ENCODE data around the gene LSAMP. TPM values are rescaled to one million over a fixed set of nuclear protein-coding genes. Genes with fewer than 3 reads are reported as not detected.

LSAMP gene
- total RNA-seq, 1 donor from 2014 or later: 19.9 TPM

DNA sequence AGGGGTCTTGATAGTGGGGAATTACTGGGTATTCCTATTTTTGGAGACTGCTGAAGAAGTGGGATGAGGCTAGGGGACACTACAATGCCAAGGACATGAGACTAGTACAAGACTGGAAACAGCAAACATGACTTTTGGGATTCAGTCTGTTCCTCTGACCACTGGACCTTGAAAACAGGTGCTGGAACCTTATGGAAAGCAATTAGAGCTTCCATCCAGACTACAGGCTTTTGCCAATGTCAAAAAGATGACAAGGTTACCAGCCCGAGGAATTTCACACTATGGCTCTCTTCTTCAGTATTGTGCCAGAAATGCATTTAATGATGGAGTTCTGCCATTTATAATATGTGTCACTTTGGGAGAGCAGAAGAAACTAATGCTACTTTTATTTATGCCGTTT, 539.4 kb downstream of the LSAMP start:
- no peak for ATAC-seq
- intact Hi-C loops (cut with micrococcal nuclease): no loop called here
- DNase-seq: no peak

DNA sequence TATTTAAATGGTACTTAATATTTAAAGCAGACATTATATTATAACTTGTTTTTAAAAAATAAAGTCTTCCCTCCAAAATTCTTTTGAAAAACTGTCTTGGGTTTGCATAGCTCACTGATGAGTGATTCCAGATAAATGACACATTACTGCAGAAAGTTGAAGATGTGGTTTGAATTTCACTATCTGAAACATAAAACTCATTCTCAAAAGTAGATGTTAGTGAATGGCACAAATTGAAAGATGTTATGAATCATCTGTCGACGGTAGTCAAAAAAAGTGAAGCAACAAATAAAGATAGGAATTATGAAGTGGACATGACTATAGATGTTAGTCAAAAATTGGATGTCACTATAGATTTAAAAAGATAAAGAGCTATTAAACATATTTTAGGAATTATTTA, 541.4 kb downstream of the LSAMP start:
- DNase-seq (no peak), ATAC-seq (no peak)
- intact Hi-C loops (cut with micrococcal nuclease): no loop called here

- ATAC-seq (no peak), DNase-seq (no peak)
- intact Hi-C loops (cut with micrococcal nuclease): no loop called here
Observed at GRCh38 chr3:115901008-115901407, 544.3 kb downstream of the LSAMP start.

GRCh38 chr3:115899535-115899934, 545.8 kb downstream of the LSAMP start:
- ATAC-seq (no peak), DNase-seq (no peak)
- intact Hi-C loops (cut with micrococcal nuclease): no loop called here

DNA sequence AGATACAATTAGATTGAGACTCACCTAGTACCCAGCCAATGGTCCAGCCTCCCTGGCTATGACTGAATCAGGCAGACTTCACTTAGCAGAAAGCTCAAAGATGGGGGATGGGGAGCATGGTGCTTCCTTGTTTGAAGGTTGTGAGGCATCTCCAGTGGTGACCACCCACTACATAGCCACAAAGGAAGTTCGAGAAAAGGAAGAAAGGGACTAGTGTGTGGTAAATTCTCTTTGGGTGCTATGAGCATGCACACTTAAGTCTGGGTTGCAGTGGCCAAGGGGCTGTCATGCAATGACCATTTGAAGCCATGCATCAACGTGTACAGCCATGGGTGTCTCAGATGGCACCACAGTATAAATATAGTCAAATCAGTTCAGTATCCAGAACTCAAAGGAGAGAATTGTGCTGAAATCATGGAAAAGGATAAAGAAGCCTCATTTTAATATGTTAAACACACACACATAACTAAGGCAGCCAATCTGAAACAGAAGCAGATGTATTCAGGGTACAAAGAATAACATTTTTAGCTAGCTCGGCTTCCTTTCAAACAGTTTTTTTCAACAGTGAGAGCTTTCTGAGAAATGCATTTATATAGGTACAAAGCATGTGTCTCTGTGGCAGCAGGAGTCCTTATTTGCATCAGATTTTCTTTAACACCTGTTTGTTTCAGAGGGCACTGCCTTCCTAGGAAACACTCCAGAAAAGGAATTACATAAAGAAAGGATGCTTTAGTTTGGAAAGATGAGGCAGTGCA, 546.5 kb downstream of the LSAMP start:
- ATAC-seq (no peak), DNase-seq (no peak)
- intact Hi-C loops (cut with micrococcal nuclease): no loop called here

GRCh38 chr3:115891006-115891636, 554.2 kb downstream of the LSAMP start:
- intact Hi-C loops (cut with micrococcal nuclease): no loop called here
- ATAC-seq (no peak), DNase-seq (no peak)

DNA sequence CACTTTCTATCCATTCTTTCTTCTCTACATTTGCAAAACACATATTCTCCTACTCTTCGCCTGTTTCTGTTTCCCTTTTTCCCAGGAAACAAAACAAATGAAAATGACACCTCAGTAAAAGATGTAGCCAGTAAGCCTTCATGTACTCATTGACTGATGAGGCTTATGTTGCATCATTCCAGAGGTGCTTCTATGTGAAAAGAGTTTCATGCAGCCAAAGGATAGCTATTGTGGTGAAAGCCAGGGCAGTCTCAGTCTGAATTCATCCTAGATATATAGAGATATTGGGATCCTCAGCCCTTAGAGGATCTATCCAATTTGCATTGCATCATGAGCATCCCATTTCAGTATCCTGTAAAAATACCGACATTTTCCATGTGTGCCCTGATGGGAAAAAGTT, 554.7 kb downstream of the LSAMP start:
- DNase-seq: no peak
- no peak for ATAC-seq
- intact Hi-C loops (cut with micrococcal nuclease): no loop called here

DNA sequence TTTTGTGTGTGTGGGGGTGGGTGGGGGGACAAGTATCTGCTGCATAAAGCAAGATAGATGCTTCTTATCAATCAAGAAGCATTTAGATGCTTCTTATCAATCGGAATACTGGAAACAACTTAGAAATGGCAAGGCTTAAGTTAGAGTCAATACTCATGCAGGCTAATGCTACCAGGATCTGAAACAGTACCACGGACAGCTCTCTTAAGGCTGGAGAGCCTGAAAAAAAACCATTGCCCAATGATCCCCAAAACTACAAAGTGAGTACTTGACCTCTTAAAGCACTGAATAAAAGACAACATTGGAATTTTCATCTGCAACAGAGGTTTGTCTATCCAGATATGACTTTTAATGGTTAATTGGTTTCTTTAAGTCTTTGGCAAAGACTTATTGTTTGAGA, 559.7 kb downstream of the LSAMP start:
- DNase-seq (no peak), ATAC-seq (no peak)
- intact Hi-C loops (cut with micrococcal nuclease): no loop called here

DNA sequence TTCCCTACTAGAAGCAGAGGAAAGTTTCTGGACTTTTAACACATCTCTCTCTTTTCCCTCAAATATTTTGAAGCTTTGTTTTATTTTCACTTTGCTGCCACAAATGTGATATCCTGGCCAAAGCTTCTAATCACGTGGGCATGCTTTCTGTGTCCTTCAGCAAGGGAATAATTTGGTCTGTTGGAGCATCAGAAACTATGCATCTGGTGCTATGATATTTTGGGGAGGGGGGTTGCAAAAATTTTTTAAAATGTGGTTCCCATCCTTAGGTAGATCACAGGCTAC, 567.7 kb downstream of the LSAMP start:
- ATAC-seq: no peak
- intact Hi-C loops (cut with micrococcal nuclease): no loop called here
- DNase-seq: no peak

DNA sequence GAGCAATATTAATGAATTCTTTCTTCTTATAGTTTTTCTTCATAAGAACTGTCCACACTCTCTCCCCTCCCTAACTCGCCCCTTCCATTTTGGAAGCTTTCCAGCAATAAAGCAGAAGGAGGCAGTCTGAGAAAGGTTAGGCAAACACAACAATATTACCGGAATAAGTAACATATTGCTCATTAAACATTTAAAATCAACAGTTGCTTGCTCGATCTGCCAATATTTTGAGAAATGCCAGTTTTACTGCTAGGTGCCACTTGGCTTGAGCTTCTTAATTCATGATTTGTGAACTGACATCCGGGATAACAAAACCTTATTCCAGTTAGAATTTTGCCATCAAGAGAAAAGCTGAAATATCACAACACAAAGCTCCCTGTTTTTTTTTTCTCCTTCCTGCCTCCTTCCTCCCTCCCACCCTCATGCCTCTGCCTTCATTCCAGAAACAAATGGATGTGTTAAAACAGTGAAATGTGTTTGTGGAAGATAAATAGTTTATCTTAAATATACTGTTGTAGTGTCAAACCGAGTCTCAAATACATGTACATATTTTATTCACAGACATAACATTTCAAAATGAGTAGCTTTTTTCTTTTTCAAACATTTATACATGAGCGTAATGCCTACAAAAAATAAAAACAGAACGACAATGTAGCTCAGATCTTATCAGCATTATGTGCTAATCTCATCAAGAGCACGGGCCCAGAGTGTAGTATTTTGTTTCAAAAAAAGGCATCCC, 568.2 kb downstream of the LSAMP start:
- DNase-seq: no peak
- intact Hi-C loops (cut with micrococcal nuclease): no loop called here
- ATAC-seq: no peak

DNA sequence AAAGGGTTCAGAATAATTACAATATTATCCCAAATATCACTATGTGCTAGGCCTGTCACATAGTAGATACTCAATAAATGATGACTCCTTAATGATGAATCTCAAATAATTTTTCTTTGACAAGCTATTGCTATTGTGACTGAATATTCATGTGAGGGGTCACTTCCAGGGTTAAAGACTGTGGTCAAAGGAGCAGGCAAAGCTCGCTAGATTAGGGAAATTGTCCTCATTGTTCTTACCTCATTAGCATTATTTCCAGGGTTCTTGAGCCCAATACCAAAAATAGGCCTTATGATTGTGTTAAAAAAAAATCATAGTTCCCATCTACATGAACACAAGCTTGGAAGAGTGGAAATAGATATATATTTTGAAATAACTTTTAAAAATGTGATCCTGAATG, 569.8 kb downstream of the LSAMP start:
- intact Hi-C loops (cut with micrococcal nuclease): no loop called here
- DNase-seq (no peak), ATAC-seq (no peak)

- no peak for ATAC-seq
- intact Hi-C loops (cut with micrococcal nuclease): no loop called here
- no peak for DNase-seq
Observed at GRCh38 chr3:115871735-115872134, 573.6 kb downstream of the LSAMP start.

DNA sequence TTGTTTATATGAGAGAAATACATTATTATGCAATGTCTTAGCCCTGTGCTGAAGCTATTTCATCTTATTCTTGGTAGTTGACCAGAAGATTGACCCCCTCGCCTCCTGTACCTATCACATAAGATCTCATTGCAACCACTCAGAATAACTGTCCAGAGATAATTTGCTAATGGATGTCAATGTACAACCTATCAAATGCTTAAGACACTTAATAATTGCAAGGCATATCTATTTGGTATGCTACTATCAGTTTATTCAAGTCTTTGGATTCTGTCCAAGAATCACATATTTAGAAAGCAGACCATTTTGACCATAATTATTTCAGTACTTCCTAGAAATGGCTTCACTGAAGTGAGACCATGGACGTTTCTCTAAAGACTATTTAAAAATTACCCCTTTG, 580.4 kb downstream of the LSAMP start:
- intact Hi-C loops (cut with micrococcal nuclease): no loop called here
- no peak for ATAC-seq

DNA sequence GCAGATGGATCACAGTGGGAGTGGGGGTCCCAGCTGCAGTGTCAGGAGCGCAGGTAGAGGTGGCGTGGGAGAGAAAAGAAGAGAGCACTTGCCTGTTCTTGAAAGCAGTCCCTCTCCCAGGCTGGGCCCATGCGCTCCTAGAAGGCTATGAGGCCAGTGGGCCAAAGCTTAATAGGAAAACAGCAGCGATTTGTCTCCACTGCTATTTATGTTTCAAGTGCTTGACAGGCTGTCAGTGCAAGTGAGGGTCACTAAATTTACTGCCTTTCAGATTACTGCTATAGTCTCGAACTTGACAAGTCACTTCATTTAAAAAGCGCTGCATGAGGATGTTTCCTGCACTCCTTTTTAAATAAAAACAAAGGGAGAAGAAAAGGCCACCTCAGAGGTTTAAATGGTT, 582.4 kb downstream of the LSAMP start:
- ATAC-seq (peak; percentile 27), DNase-seq (no peak)
- intact Hi-C loops (cut with micrococcal nuclease): no loop called here

More for the DNA sequence above, 580.4 kb downstream of the LSAMP start:
- no peak for DNase-seq

DNA sequence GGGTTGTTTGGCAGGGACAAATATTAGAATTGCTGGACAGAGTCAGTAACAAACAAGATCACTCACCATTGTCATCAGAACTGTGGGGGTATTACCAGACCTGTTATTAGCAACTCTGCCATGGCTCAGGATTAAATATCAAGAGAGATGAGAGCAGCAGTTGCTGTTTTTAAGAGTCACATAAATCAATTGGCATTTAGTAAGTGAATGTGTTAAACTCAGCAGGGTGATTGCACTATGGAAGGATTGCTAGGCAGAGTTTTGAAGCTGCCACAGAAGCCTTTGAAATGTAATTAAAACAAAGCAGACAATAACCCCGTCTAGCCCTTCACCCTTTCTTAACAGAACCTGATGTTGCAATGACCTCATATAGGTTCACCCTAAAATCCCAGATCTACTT, 583.2 kb downstream of the LSAMP start:
- DNase-seq: no peak
- intact Hi-C loops (cut with micrococcal nuclease): no loop called here
- ATAC-seq: no peak

DNA sequence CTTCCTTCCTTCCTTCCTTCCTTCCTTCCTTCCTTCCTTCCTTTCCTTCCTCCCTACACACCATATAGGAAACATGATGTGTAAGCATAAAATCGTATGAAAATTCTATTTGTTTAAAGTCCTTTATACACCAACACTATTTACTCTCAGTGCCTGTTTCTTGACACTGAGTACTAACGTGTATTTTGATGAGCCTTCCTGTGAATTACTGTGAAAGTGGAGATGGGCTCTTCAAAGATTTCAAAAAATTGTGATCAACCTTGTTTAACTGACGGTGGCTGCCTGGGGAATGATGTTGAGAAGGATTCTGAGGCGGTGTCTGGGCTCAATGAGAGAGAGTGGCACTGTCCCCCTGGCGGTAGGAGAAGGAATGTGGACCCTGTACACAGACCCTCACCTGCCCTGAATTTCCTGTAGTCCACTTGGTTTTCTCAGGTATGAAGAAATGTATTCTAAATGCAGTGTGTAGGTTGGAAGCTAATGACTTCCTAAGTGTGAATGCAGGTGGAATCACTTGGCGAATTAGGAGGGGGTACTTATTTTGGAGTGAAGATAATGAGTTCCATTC, 584.0 kb downstream of the LSAMP start:
- no peak for DNase-seq
- no peak for ATAC-seq
- intact Hi-C loops (cut with micrococcal nuclease): no loop called here

DNA sequence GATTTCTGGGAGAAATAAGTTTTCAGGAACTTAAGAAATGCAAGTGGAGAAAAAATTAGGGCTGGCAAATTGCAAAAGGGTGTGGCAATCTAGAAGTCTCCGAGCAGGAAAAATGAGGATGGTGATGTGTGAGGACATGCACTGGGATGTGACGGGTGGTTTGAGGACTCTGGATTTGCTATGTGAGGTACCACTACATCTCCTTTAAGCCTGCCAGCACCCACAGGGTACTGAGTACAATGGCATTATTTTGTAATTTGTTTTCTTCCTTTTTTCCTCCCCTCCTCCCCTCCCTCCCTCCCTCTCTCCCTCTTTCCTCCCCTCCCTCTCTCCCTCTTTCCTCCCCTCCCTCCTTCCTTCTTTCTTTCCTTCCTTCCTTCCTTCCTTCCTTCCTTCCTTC, 584.5 kb downstream of the LSAMP start:
- DNase-seq (no peak), ATAC-seq (no peak)
- intact Hi-C loops (cut with micrococcal nuclease): no loop called here

DNA sequence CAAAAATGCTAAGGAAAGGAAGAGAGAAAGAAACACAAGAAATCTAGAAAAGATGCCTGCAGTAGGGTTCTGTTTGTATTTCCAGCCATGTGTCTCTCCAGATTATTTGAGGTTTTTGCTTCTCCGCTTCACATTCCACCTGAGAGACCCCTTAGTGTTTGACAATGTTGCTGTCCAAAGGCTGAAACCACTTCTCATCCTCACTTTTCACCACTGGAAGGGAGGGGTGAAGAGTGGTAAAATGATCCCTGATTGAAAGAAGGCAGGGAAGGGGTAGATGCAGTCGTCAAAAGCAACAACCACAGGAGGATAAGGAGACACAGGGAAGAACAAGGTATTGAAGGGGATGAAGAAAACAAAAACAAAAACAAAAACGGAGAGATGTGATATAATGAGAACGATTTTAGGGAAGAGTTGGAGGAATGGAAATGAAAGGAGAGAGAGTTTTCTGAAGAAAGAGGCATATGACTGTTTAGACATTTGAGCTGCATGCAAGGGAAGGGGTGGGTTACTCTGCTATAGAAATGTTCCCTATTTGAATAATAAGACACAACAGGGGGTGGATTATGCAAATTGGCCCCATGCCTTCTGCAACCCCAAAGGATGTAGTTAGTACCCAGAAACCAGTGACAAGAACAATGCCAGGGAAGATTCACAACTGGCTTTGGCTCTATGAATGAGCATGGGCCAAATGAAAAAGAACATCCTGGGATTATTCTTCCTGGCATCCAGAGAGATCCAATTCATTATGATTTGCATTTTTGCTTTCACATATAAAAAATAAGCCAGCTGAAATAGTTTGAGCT, 586.1 kb downstream of the LSAMP start:
- no peak for DNase-seq
- intact Hi-C loops (cut with micrococcal nuclease): no loop called here
- ATAC-seq: no peak

GRCh38 chr3:115857518-115858136, 587.7 kb downstream of the LSAMP start:
- ATAC-seq: no peak
- DNase-seq: no peak
- intact Hi-C loops (cut with micrococcal nuclease): no loop called here

All from left ventricle myocardium superior (tissue), 1 donor.